Measurements from ENCODE around the gene VTCN1.

The VTCN1 gene

DNA sequence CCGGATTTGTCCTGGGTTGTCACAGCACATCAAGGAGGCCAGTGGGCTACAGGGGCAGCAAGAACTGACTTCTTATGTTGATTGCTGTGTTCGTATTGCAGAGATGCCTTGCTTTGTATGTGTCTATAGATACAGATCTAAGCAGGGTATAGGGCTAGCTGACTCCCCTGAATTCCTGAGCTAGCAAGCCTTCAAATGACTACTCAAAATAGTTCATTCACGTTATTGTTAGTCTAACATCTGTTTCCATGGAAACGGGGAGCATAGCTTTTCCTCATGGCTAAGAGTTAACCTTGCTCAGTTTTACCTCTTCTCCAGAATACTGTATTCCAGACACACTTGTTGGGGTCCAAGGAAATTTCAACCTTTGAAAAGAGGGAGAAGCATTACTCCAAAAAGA, 113.3 kb downstream of the VTCN1 start:
- no peak overlapping the region for H3K4me3 ChIP-seq (ENCODE audit: low read depth, low read length)
- POLR2A ChIA-PET, result no interaction called here
- TF ChIP-seq, protein P1, sequence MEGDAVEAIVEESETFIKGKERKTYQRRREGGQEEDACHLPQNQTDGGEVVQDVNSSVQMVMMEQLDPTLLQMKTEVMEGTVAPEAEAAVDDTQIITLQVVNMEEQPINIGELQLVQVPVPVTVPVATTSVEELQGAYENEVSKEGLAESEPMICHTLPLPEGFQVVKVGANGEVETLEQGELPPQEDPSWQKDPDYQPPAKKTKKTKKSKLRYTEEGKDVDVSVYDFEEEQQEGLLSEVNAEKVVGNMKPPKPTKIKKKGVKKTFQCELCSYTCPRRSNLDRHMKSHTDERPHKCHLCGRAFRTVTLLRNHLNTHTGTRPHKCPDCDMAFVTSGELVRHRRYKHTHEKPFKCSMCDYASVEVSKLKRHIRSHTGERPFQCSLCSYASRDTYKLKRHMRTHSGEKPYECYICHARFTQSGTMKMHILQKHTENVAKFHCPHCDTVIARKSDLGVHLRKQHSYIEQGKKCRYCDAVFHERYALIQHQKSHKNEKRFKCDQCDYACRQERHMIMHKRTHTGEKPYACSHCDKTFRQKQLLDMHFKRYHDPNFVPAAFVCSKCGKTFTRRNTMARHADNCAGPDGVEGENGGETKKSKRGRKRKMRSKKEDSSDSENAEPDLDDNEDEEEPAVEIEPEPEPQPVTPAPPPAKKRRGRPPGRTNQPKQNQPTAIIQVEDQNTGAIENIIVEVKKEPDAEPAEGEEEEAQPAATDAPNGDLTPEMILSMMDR (IDR thresholded peaks at IDR 0.05; ENCODE audit: insufficient read depth, low read length, missing control alignments), result no peak
- DNase-seq (ENCODE audit: low read depth, low spot score), result peak; percentile 60
- CTCF ChIA-PET, result interaction anchor here (1.7 to 14.7 kb wide), 3 partner anchors 22 to 28 kb away, joined by 6 to 171 read pairs (median 9); no protein-coding TSS in a partner anchor

DNA sequence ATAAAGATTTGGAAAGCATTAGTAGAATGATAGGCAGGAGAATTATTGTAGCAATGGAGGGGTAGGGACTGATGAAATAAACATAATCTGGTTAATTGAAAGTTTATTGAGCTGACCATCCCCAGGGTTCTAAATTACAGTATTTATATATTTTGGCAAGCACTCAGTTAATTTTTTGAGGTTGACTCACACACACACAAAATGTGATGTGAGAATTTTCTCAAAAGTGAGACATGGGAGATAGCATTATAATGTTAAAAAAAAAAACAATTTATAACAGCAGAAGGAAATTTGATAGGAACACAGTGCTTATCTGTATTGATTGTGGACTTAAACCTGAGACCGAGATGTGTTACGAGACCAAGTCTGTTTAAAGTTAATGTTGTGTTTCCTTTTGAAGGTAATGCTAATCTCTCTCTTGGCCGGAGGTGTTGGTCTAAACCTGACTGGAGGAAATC, 113.7 kb downstream of the VTCN1 start:
- TF ChIP-seq, protein P1 (IDR thresholded peaks at IDR 0.05; ENCODE audit: insufficient read depth, low read length, missing control alignments), result no peak

DNA sequence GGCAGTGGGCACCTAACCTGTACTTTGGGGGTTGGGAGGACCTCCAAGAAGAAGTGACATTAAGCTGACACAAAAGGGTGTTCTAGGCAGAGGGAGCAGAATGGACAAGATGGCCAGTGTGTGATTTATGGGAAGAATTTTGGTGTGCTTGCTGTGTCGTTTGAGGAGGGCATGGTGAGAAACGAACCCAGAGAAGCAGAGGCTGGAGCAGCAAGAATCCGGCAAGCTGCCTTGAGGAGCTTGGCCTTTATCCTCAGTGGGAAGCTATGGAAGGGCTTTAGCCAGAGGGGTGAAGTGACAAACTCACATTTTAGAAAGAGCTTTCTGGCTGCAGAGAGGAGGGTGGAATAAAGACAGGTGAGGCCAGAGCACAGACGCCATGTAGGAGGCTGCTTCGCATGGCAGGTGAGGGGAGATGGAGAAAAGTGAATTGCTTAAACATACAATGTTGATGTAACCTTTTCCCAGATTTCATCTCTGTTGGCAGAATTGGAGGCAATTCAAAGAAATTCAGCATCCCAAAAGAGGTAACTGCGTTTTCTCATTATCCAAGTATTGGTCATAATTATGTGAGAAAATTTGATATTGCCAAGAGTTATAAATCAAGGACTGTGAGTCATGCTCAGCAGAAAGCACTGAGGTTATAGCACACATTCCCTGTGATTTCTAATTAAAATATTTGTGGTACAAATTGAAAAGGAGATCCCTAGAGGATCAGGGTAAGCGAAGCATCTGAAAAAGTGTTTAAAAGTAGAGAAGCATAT, 115.7 kb downstream of the VTCN1 start:
- CTCF ChIA-PET, result interaction anchor here (0.7 to 14.7 kb wide), 10 partner anchors 12 to 190 kb away, joined by 3 to 171 read pairs (median 6); no protein-coding TSS in a partner anchor
- POLR2A ChIA-PET, result no interaction called here
- peak; percentile 65 for DNase-seq (ENCODE audit: low read depth, low spot score)
- no peak overlapping the region for H3K4me3 ChIP-seq (ENCODE audit: low read depth, low read length)
- TF ChIP-seq, protein P1 (IDR thresholded peaks at IDR 0.05; ENCODE audit: insufficient read depth, low read length, missing control alignments), result no peak

More for the DNA sequence above, 113.7 kb downstream of the VTCN1 start:
- ChIA-PET CTCF (interaction anchor here (1.7 to 14.7 kb wide), 3 partner anchors 23 to 29 kb away, joined by 6 to 171 read pairs (median 65); no protein-coding TSS in a partner anchor), POLR2A (no interaction called here)
- H3K4me3 ChIP-seq (ENCODE audit: low read depth, low read length), result no peak overlapping the region
- no peak for DNase-seq (ENCODE audit: low read depth, low spot score)

DNA sequence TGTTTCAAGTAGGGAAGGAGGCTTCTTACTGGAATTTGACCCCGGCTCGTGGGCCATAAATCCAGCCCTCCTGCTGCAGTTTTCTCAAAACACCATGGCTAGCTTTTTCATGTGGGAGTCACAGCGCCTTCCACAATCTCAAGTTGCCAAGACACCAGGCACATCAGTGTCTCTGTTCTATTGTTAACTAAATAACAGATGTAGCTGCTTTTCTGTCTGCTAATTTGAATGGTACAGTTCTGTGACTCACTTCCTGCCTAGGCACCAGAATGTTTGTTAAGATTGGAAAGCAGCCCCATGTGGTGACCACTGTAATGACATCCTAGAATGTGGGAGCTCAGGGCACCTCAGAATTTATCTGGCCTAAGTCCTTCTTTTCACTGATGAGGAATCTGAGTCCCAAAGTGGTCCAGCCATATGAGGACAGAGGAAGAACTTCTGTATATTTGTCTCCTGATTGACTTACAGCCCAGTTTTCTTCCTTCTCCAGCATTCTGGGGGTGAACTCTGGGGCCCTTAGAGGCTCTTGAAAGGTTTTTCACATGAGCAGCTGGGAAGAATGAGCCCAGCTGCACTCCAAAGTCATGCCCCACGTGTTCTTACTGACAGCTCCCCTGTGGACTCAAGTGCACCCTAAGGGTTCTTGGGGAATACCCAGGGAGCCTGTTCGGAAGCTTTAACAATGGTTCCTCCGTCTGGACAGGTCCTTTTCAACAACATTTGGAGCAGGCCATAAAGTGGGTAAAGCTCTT, 116.7 kb downstream of the VTCN1 start:
- ChIA-PET CTCF (interaction anchor here (0.7 to 14.7 kb wide), 17 partner anchors 8 to 191 kb away, joined by 3 to 171 read pairs (median 7); no protein-coding TSS in a partner anchor), POLR2A (interaction anchor here (0.6 to 1.2 kb wide), 2 partner anchors 34 to 88 kb away, joined by 3 to 5 read pairs; partner anchors contain the start of gene TTF2)
- no peak for DNase-seq (ENCODE audit: low read depth, low spot score)
- no peak overlapping the region for H3K4me3 ChIP-seq (ENCODE audit: low read depth, low read length)
- TF ChIP-seq, protein P1 (IDR thresholded peaks at IDR 0.05; ENCODE audit: insufficient read depth, low read length, missing control alignments), result peak; percentile 28
